Measurements from ENCODE around the gene KIAA0513.

Gene KIAA0513

GRCh38 chr16:85002608-85003007 lies 25.0 kb upstream of the KIAA0513 start:
- Histone ChIP-seq H3K4me3 (replicated peaks; ENCODE audit: low read depth, low read length) (peak overlapping the region; percentile 49), H3K36me3 (ENCODE audit: control insufficient read depth, insufficient read depth, low read length) (no peaks in the 10 kb centered on the region; the same call in 1 of the 2 replicates), H3K27me3 (replicated peaks; ENCODE audit: control insufficient read depth, insufficient read depth, low read length) (no peaks in the 10 kb centered on the region)
- TF ChIP-seq CTCF (IDR thresholded peaks at IDR 0.05; ENCODE audit: insufficient read depth, low read length, poor library complexity, severe bottlenecking), result no peak
- no peak for DNase-seq (ENCODE audit: extremely low read depth, insufficient read length)

GRCh38 chr16:85003076-85003475 lies 24.5 kb upstream of the KIAA0513 start:
- no peaks in the 10 kb centered on the region; the same call in 1 of the 2 replicates for H3K36me3 ChIP-seq (ENCODE audit: control insufficient read depth, insufficient read depth, low read length)
- peak overlapping the region; percentile 49 for H3K4me3 ChIP-seq (replicated peaks; ENCODE audit: low read depth, low read length)
- no peaks in the 10 kb centered on the region for H3K27me3 ChIP-seq (replicated peaks; ENCODE audit: control insufficient read depth, insufficient read depth, low read length)
- DNase-seq (ENCODE audit: extremely low read depth, insufficient read length), result no peak
- no peak for TF ChIP-seq CTCF (IDR thresholded peaks at IDR 0.05; ENCODE audit: insufficient read depth, low read length, poor library complexity, severe bottlenecking)

GRCh38 chr16:85003725-85004586 lies 23.6 kb upstream of the KIAA0513 start:
- TF ChIP-seq CTCF (IDR thresholded peaks at IDR 0.05; ENCODE audit: insufficient read depth, low read length, poor library complexity, severe bottlenecking), result no peak
- no peaks in the 10 kb centered on the region for H3K36me3 ChIP-seq (ENCODE audit: control insufficient read depth, insufficient read depth, low read length)
- no peak overlapping the region for H3K4me3 ChIP-seq (replicated peaks; ENCODE audit: low read depth, low read length)
- H3K27me3 ChIP-seq (replicated peaks; ENCODE audit: control insufficient read depth, insufficient read depth, low read length), result no peaks in the 10 kb centered on the region
- no peak for DNase-seq (ENCODE audit: extremely low read depth, insufficient read length)

GRCh38 chr16:85004587-85005205 lies 22.9 kb upstream of the KIAA0513 start:
- Histone ChIP-seq H3K36me3 (ENCODE audit: control insufficient read depth, insufficient read depth, low read length) (no peaks in the 10 kb centered on the region), H3K4me3 (replicated peaks; ENCODE audit: low read depth, low read length) (no peak overlapping the region), H3K27me3 (replicated peaks; ENCODE audit: control insufficient read depth, insufficient read depth, low read length) (no peaks in the 10 kb centered on the region)
- TF ChIP-seq CTCF (IDR thresholded peaks at IDR 0.05; ENCODE audit: insufficient read depth, low read length, poor library complexity, severe bottlenecking), result no peak
- no peak for DNase-seq (ENCODE audit: extremely low read depth, insufficient read length)

GRCh38 chr16:85005285-85006069 lies 22.1 kb upstream of the KIAA0513 start:
- Histone ChIP-seq H3K36me3 (ENCODE audit: control insufficient read depth, insufficient read depth, low read length) (no peaks in the 10 kb centered on the region), H3K27me3 (replicated peaks; ENCODE audit: control insufficient read depth, insufficient read depth, low read length) (no peaks in the 10 kb centered on the region), H3K4me3 (replicated peaks; ENCODE audit: low read depth, low read length) (no peak overlapping the region)
- no peak for TF ChIP-seq CTCF (IDR thresholded peaks at IDR 0.05; ENCODE audit: insufficient read depth, low read length, poor library complexity, severe bottlenecking)
- DNase-seq (ENCODE audit: extremely low read depth, insufficient read length), result no peak
